K562 (cell line): ENCODE measurements around the gene SMARCC1. TPM values are rescaled to one million over a fixed set of nuclear protein-coding genes. Genes with fewer than 3 reads are reported as not detected.

ENCODE experiments used
- ATAC-seq: fragments of 200-7000 bp; cut with Tn5 transposase; 3 replicates; pipeline ENCODE4 v1.9.1; 2020; ENCODE audit warnings: moderate library complexity
- BruUV-seq: library from RNA; stranded (reverse); fragments of 400-500 nt; replicated peaks from 2 replicates; lab custom pipeline; 2021; lab: Mats Ljungman, UMichigan
- CTCF ChIA-PET: fragments of 300-600 bp; formaldehyde crosslinking; extraction: SDS; loops from one replicate; lab custom pipeline; 2021; ENCODE audit warnings: low intra/inter-chr PET ratio; lab: Yijun Ruan, JAX
- POLR2A ChIA-PET: fragments of 300-600, 350-650 bp; sonication (Branson Sonifier 250); formaldehyde crosslinking; extraction: SDS; loops from one replicate; lab custom pipeline; 2021; ENCODE audit warnings: antibody characterized with exemption, inconsistent platforms; lab: Yijun Ruan, JAX
- DNase-seq, 4 experiments: peaks; one replicate each; pipeline versions ENCODE4 v3.0.0 to v3.0.0-alpha.2; 2011 to 2018; ENCODE audit warnings: low spot score in 3 of 4, mixed read lengths in 3 of 4; ENCODE audit errors: extremely low read depth in 1 of 4
- FAIRE-seq: peaks from 2 replicates; lab custom pipeline; 2011; peaks lifted over from hg19 to GRCh38; lab: Jason Lieb, UNC
- H2AFZ ChIP-seq: 2 replicates; pipeline ENCODE4 v1.6.0; 2011; ENCODE audit warnings: low read depth, low read length, control low read depth, inconsistent platforms
- H3K27ac ChIP-seq: fragments of 200-600 bp; 3 replicates; pipeline ENCODE4 v1.8.0; 2011; ENCODE audit warnings: low read depth, mild to moderate bottlenecking, control low read depth, inconsistent platforms, low read length, moderate library complexity, mixed read lengths; ENCODE audit errors: extremely low read depth
- H3K27me3 ChIP-seq, 2 experiments: fragments of 300-600 bp in 1 of 2; 2 replicates in 1 of 2; 3 replicates in 1 of 2; pipeline versions ENCODE4 v1.6.0 to v1.8.0; 2011; ENCODE audit warnings: inconsistent platforms in 2 of 2, low read length in 2 of 2, mild to moderate bottlenecking in 1 of 2, mixed read lengths in 1 of 2, moderate library complexity in 1 of 2; ENCODE audit not compliant: control insufficient read depth in 2 of 2, insufficient read depth in 2 of 2
- H3K36me3 ChIP-seq: fragments of 300-600 bp; 3 replicates; pipeline ENCODE4 v1.8.0; 2011; ENCODE audit warnings: mild to moderate bottlenecking, low read length, inconsistent platforms; ENCODE audit not compliant: control insufficient read depth, insufficient read depth
- H3K4me1 ChIP-seq, 2 experiments: fragments of 200-600 bp in 1 of 2; replicated peaks in 1 of 2; 2 replicates in 1 of 2; 3 replicates in 1 of 2; pipeline versions ENCODE4 v1.5.1 to v1.8.0; 2011; ENCODE audit warnings: inconsistent platforms in 2 of 2, low read length in 2 of 2, mild to moderate bottlenecking in 1 of 2, mixed read lengths in 1 of 2, moderate library complexity in 1 of 2; ENCODE audit not compliant: control insufficient read depth in 2 of 2, insufficient read depth in 2 of 2
- H3K4me2 ChIP-seq: 2 replicates; pipeline ENCODE4 v1.6.1; 2011; ENCODE audit warnings: low read length, control low read depth, inconsistent platforms, mixed read lengths; ENCODE audit not compliant: insufficient read depth
- H3K4me3 ChIP-seq: fragments of 200-600 bp; sonication (generic), shearing (Covaris generic); 2 replicates; pipeline ENCODE4 v1.5.1; 2016; ENCODE audit warnings: control low read depth, inconsistent platforms
- H3K79me2 ChIP-seq: fragments of 200-600 bp; 3 replicates; pipeline ENCODE4 v1.8.0; 2011; ENCODE audit warnings: low read length, inconsistent platforms; ENCODE audit not compliant: control insufficient read depth, insufficient read depth
- H3K9ac ChIP-seq, 2 experiments: 2 replicates each; pipeline versions ENCODE4 v1.6.0 to v1.6.1; 2011; ENCODE audit warnings: low read depth in 2 of 2, low read length in 2 of 2, control low read depth in 1 of 2, inconsistent platforms in 1 of 2, mild to moderate bottlenecking in 1 of 2, mixed read lengths in 1 of 2; ENCODE audit not compliant: insufficient read depth in 1 of 2
- H3K9me1 ChIP-seq: one replicate; pipeline ENCODE4 v1.6.0; 2011; ENCODE audit warnings: inconsistent platforms, mild to moderate bottlenecking, low read length, moderate library complexity; ENCODE audit not compliant: control insufficient read depth, insufficient read depth
- H3K9me3 ChIP-seq: replicated peaks from 2 replicates; pipeline ENCODE4 v1.5.1; 2011; ENCODE audit warnings: low read depth, low read length, inconsistent platforms; ENCODE audit not compliant: control insufficient read depth, insufficient read depth
- H4K20me1 ChIP-seq: replicated peaks from 2 replicates; pipeline ENCODE4 v1.6.1; 2011; ENCODE audit warnings: low read length, inconsistent platforms, mixed read lengths; ENCODE audit not compliant: control insufficient read depth, insufficient read depth
- CTCFL ChIP-seq: IDR thresholded peaks from 2 replicates; pipeline ENCODE4 v1.6.1; 2011; ENCODE audit warnings: borderline replicate concordance, low read depth, mild to moderate bottlenecking, moderate library complexity, low read length; ENCODE audit not compliant: insufficient read depth, poor library complexity, severe bottlenecking
- CXXC5 ChIP-seq: fragments of 250-450 bp; sonication (Bioruptor Pico); IDR thresholded peaks from 2 replicates; pipeline ENCODE4 v1.8.0; 2022; ENCODE audit warnings: inconsistent platforms, mild to moderate bottlenecking, moderate library complexity
- HNRNPL ChIP-seq: fragments of 200-400 bp; formaldehyde crosslinking; IDR thresholded peaks from 2 replicates; pipeline ENCODE4 v1.6.1; 2017; ENCODE audit warnings: low read depth, mild to moderate bottlenecking, low read length
- TBP ChIP-seq: optimal IDR thresholded peaks from 2 replicates; pipeline ENCODE3; 2011; ENCODE audit warnings: low read depth, low read length, improper control_type of control experiment
- ZBTB17 ChIP-seq: fragments of 450-650 bp; formaldehyde crosslinking; IDR thresholded peaks from 2 replicates; pipeline ENCODE4 v1.4.0; 2020; ENCODE audit warnings: mild to moderate bottlenecking
- ZNF121 ChIP-seq: sonication (generic); formaldehyde crosslinking; conservative IDR thresholded peaks from 2 replicates; pipeline ENCODE4 v1.8.0; 2022; ENCODE audit warnings: missing genetic modification reagents
- ZNF239 ChIP-seq: fragments of 250-450 bp; sonication (Bioruptor Pico); IDR thresholded peaks from 2 replicates; pipeline ENCODE4 v1.4.0; 2020; ENCODE audit warnings: mild to moderate bottlenecking
- WGBS: fragments of 100-300 bp; shearing (Covaris generic); methylation state at CpG from one replicate; pipeline ENCODE4 v1.1.6; 2016; ENCODE audit warnings: low coverage, mixed read lengths; ENCODE audit not compliant: insufficient coverage; ENCODE audit errors: missing lambda C conversion rate; 5-methylcytosine and 5-hydroxymethylcytosine counted together
- in situ Hi-C: fragments of 300-500 bp; cut with MboI; formaldehyde crosslinking; loops from 4 replicates; pipeline ENCODE4 v1.15.0; 2018; ENCODE audit warnings: inconsistent platforms, mixed read lengths
- intact Hi-C: fragments of 100-400 bp; cut with micrococcal nuclease; formaldehyde crosslinking; loops from 2 replicates; pipeline ENCODE4 v1.14.2; 2022
- polyA plus RNA-seq, 8 experiments: library from polyadenylated mRNA; depleted of rRNA in 4 of 8; stranded (reverse) in 5 of 8; unstranded in 3 of 8; fragments of >200 nt; fragmentation: Nextera tagmentation in 2 of 8; fragmentation: Illumina TruSeq in 1 of 8; extraction: Ambion mirVana in 2 of 8; extraction: Trizol in 1 of 8; gene quantifications; 2 replicates each; pipeline versions ENCODE4 v1.2.1 to v1.2.3, GENCODE V29; 2011 to 2014; ENCODE audit warnings: inconsistent platforms in 1 of 8, missing spikeins in 1 of 8
- total RNA-seq, 7 experiments: library from RNA; depleted of rRNA in 6 of 7; stranded (reverse); fragments of >200 nt in 6 of 7; fragmentation: Illumina TruSeq in 2 of 7; extraction: Trizol in 2 of 7; gene quantifications; 2 replicates each; pipeline versions ENCODE4 v1.2.1 to v1.2.3, GENCODE V29; 2011 to 2021; ENCODE audit warnings: low replicate concordance in 1 of 7
- TF ChIP-seq, protein P1 (sequence below): sonication (generic); formaldehyde crosslinking; IDR thresholded peaks from 2 replicates; pipeline ENCODE4 v1.8.0; 2022; ENCODE audit warnings: missing genetic modification reagents, mild to moderate bottlenecking, borderline replicate concordance

Gene SMARCC1
- total and polyA plus RNA-seq, 9 of the 15 experiments (the other 6 are each of a cell fraction or from before 2014, with no cell fraction given), result 20.7 to 199 (median 66.0) TPM

DNA sequence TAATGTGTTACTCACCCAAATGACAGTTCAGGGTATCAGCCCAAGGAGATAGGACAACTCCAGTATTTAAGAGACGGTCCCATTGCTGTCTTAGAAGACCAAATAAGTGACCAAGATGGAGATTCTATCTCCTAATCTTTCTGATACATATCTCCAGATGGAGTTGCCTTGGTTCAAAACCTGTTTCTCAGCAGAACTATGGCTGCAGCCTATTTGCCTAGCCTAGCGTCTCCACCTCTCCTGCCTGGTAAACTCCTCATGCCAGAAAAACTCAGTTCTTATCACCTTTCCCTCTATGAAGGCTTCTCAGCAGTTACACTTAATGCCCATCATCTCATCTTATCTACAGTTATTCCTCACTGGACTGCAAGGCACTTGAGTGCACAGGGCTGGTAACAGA lies 201.8 kb downstream of the SMARCC1 start:
- peaks cover 5% of the 10 kb centered on the region; the same call in 1 of the 2 replicates for H4K20me1 ChIP-seq
- peaks cover 4% of the 10 kb centered on the region for H3K9me1 ChIP-seq
- no peak for FAIRE-seq
- TF ChIP-seq CXXC5 (no peak), CTCFL (no peak), TBP (no peak), ZBTB17 (no peak), ZNF239 (CRISPR knock-in tag) (no peak), HNRNPL (no peak), ZNF121 (CRISPR knock-in tag) (no peak)
- TF ChIP-seq, protein P1, sequence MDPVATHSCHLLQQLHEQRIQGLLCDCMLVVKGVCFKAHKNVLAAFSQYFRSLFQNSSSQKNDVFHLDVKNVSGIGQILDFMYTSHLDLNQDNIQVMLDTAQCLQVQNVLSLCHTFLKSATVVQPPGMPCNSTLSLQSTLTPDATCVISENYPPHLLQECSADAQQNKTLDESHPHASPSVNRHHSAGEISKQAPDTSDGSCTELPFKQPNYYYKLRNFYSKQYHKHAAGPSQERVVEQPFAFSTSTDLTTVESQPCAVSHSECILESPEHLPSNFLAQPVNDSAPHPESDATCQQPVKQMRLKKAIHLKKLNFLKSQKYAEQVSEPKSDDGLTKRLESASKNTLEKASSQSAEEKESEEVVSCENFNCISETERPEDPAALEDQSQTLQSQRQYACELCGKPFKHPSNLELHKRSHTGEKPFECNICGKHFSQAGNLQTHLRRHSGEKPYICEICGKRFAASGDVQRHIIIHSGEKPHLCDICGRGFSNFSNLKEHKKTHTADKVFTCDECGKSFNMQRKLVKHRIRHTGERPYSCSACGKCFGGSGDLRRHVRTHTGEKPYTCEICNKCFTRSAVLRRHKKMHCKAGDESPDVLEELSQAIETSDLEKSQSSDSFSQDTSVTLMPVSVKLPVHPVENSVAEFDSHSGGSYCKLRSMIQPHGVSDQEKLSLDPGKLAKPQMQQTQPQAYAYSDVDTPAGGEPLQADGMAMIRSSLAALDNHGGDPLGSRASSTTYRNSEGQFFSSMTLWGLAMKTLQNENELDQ (CRISPR knock-in tag), result no peak
- TF ChIP-seq, all 486 proteins: peak for 0
- Histone ChIP-seq H3K9me3 (no peaks in the 10 kb centered on the region), H3K27me3 (peaks cover 0 to 5% of the 10 kb centered on the region in 2 experiments; a peak in 2 of 5 replicates), H3K27ac (no peak overlapping the region), H3K4me3 (no peak overlapping the region), H3K36me3 (no peaks in the 10 kb centered on the region), H3K79me2 (no peaks in the 10 kb centered on the region), H2AFZ (no peak overlapping the region), H3K4me2 (no peak overlapping the region), H3K4me1 (peaks cover 3 to 28% of the 10 kb centered on the region in 2 experiments; a peak in 3 of 5 replicates), H3K9ac (no peak overlapping the region)
- ChIA-PET CTCF (no interaction called here), POLR2A (no interaction called here)
- WGBS, result 32% methylated on average over 2 of the region's 2 CpGs
- intact Hi-C loops, result loop anchor here (5.0 to 10.0 kb wide), 2 partner anchors 55 to 207 kb away; no protein-coding TSS in a partner anchor
- ATAC-seq, result no peak
- in situ Hi-C loops, result no loop called here
- no TSS peak for BruUV-seq
- DNase-seq, result no peak
